NCI-H526 treated with DMSO at 0.1 percent for 48 hours (cell line): ENCODE results near the gene RFESD.
"Not testable (repeated sequence)": the region's sequence is repeated elsewhere in the genome, so short reads cannot be mapped to it uniquely, and the experiment has no call there.

Source experiments
- DNase-seq: peaks from one replicate; lab custom pipeline; 2025; lab: John Stamatoyannopoulos, UW

The RFESD gene

GRCh38 chr5:95664204-95664786 lies 17.7 kb downstream of the RFESD start:
- no peak for DNase-seq

- DNase-seq = no peak
These were observed 20.6 kb downstream of the RFESD start for GRCh38 chr5:95667061-95667618.

- DNase-seq = no peak
These were observed 21.1 kb downstream of the RFESD start for GRCh38 chr5:95667678-95668077.

GRCh38 chr5:95668216-95668615 lies 21.6 kb downstream of the RFESD start:
- no peak for DNase-seq

GRCh38 chr5:95668728-95669127 lies 22.2 kb downstream of the RFESD start:
- DNase-seq = no peak

GRCh38 chr5:95669540-95669939 lies 23.0 kb downstream of the RFESD start:
- DNase-seq = no peak

GRCh38 chr5:95669985-95670384 lies 23.4 kb downstream of the RFESD start:
- no peak for DNase-seq

- no peak for DNase-seq
These were observed 24.0 kb downstream of the RFESD start for GRCh38 chr5:95670568-95670967.

- DNase-seq = no peak
These were observed 25.2 kb downstream of the RFESD start for GRCh38 chr5:95671826-95672225.

- DNase-seq = no peak
These were observed 26.1 kb downstream of the RFESD start for GRCh38 chr5:95672641-95673040.

GRCh38 chr5:95673081-95673480 lies 26.5 kb downstream of the RFESD start:
- no peak for DNase-seq

- no peak for DNase-seq
These were observed 36.3 kb downstream of the RFESD start, which contains the start of gene SPATA9 for GRCh38 chr5:95682891-95683290. TSS of gene SPATA9 (minus strand) at chr5:95682991. CDS start at chr5:95682854, 137 bp downstream.

GRCh38 chr5:95684361-95684760 lies 37.8 kb downstream of the RFESD start:
- no peak for DNase-seq

- DNase-seq = no peak
These were observed 40.1 kb downstream of the RFESD start for GRCh38 chr5:95686651-95687050.

GRCh38 chr5:95689680-95690079 lies 43.1 kb downstream of the RFESD start:
- DNase-seq = no peak

- DNase-seq = no peak
These were observed 43.8 kb downstream of the RFESD start for GRCh38 chr5:95690333-95690732.

GRCh38 chr5:95697781-95698681 lies 51.5 kb downstream of the RFESD start:
- no peak for DNase-seq

GRCh38 chr5:95699337-95699736 lies 52.8 kb downstream of the RFESD start:
- no peak for DNase-seq

GRCh38 chr5:95701074-95701473 lies 54.5 kb downstream of the RFESD start:
- DNase-seq = no peak

- no peak for DNase-seq
These were observed 57.6 kb downstream of the RFESD start for GRCh38 chr5:95704150-95704549.

GRCh38 chr5:95706196-95706595 lies 59.6 kb downstream of the RFESD start:
- not testable (repeated sequence) for DNase-seq

- no peak for DNase-seq
These were observed 60.5 kb downstream of the RFESD start for GRCh38 chr5:95707055-95707454.
